GM23338 (cell line): ENCODE measurements around the gene TTC17. TPM values are rescaled to one million over a fixed set of nuclear protein-coding genes. Genes with fewer than 3 reads are reported as not detected.

Experiments used
- ATAC-seq: fragments of 200-7000 bp; cut with Tn5 transposase; 3 replicates; pipeline ENCODE4 v1.9.1; 2020
- DNase-seq: peaks from one replicate; pipeline ENCODE4 v3.0.0-alpha.2; 2015; ENCODE audit warnings: low spot score
- H2AFZ ChIP-seq: fragments of 200-600 bp; sonication (generic); 2 replicates; pipeline ENCODE4 v1.8.0; 2016; ENCODE audit warnings: antibody characterized with exemption, mild to moderate bottlenecking, moderate library complexity
- H3F3A ChIP-seq: fragments of 200-600 bp; sonication (generic); replicated peaks from 2 replicates; pipeline ENCODE4 v1.8.0; 2017; ENCODE audit warnings: antibody characterized with exemption, mixed run types, low read depth
- H3K27ac ChIP-seq: fragments of 200-600 bp; sonication (generic); 2 replicates; pipeline ENCODE4 v1.6.1; 2016; ENCODE audit warnings: low read depth
- H3K27me3 ChIP-seq: fragments of 200-600 bp; sonication (generic); 2 replicates; pipeline ENCODE4 v1.8.0; 2016; ENCODE audit warnings: mild to moderate bottlenecking, mixed run types, moderate library complexity; ENCODE audit not compliant: insufficient read depth
- H3K36me3 ChIP-seq: fragments of 200-600 bp; sonication (generic); 2 replicates; pipeline ENCODE4 v1.8.0; 2016; ENCODE audit warnings: mild to moderate bottlenecking; ENCODE audit not compliant: insufficient read depth
- H3K4me1 ChIP-seq: fragments of 200-600 bp; sonication (generic); 2 replicates; pipeline ENCODE4 v1.8.0; 2016; ENCODE audit warnings: mild to moderate bottlenecking, moderate library complexity; ENCODE audit not compliant: insufficient read depth
- H3K4me2 ChIP-seq: fragments of 200-600 bp; sonication (generic); 2 replicates; pipeline ENCODE4 v1.7.1; 2017; ENCODE audit warnings: mixed run types
- H3K4me3 ChIP-seq: fragments of 200-600 bp; sonication (generic); 2 replicates; pipeline ENCODE4 v1.6.1; 2016; ENCODE audit warnings: mixed run types
- H3K79me2 ChIP-seq: fragments of 200-600 bp; sonication (generic); replicated peaks from 2 replicates; pipeline ENCODE4 v1.8.0; 2017; ENCODE audit warnings: mild to moderate bottlenecking; ENCODE audit not compliant: insufficient read depth
- H3K9me2 ChIP-seq: fragments of 200-600 bp; sonication (generic); 2 replicates; pipeline ENCODE4 v1.8.0; 2017; ENCODE audit not compliant: insufficient read depth
- H4K20me1 ChIP-seq: fragments of 200-600 bp; sonication (generic); replicated peaks from 2 replicates; pipeline ENCODE4 v1.8.0; 2017; ENCODE audit warnings: mild to moderate bottlenecking; ENCODE audit not compliant: insufficient read depth
- H3K27ac Mint-ChIP-seq: 2 replicates; pipeline ENCODE4 v1.8.0; 2020; ENCODE audit warnings: inconsistent platforms, mild to moderate bottlenecking, moderate library complexity, mixed read lengths
- H3K27me3 Mint-ChIP-seq: 3 replicates; pipeline ENCODE4 v1.8.0; 2022; ENCODE audit warnings: low read depth, mild to moderate bottlenecking, moderate library complexity, mixed read lengths, inconsistent platforms; ENCODE audit not compliant: insufficient read depth, poor library complexity
- H3K36me3 Mint-ChIP-seq: 3 replicates; pipeline ENCODE4 v1.8.0; 2021; ENCODE audit warnings: low read depth, mild to moderate bottlenecking, inconsistent platforms, moderate library complexity, mixed read lengths
- H3K4me1 Mint-ChIP-seq: 3 replicates; pipeline ENCODE4 v1.8.0; 2020; ENCODE audit warnings: mild to moderate bottlenecking, inconsistent platforms, mixed read lengths
- H3K4me3 Mint-ChIP-seq: 3 replicates; pipeline ENCODE4 v1.8.0; 2021; ENCODE audit warnings: moderate library complexity, mild to moderate bottlenecking, inconsistent platforms, mixed read lengths
- H3K9me3 Mint-ChIP-seq: 3 replicates; pipeline ENCODE4 v1.8.0; 2020; ENCODE audit warnings: moderate library complexity, mild to moderate bottlenecking, inconsistent platforms, mixed read lengths
- CREB1 ChIP-seq: fragments of 250-450 bp; sonication (Bioruptor Pico); IDR thresholded peaks from 2 replicates; pipeline ENCODE4 v1.5.0; 2020; ENCODE audit warnings: low read depth, mild to moderate bottlenecking, moderate library complexity
- CTCF ChIP-seq, 2 experiments: fragments of 200-600 bp in 1 of 2; sonication (generic) in 1 of 2; conservative IDR thresholded peaks; 2 replicates each; pipeline versions ENCODE4 v1.5.1 to v1.6.1; 2016 to 2017; ENCODE audit warnings: antibody characterized with exemption in 2 of 2, low read depth in 2 of 2, mild to moderate bottlenecking in 2 of 2, moderate library complexity in 1 of 2
- ETS1 ChIP-seq: IDR thresholded peaks from 2 replicates; pipeline ENCODE4 v1.6.1; 2016; ENCODE audit warnings: antibody characterized with exemption
- EZH2 ChIP-seq: fragments of 200-600 bp; sonication (generic); IDR thresholded peaks from one replicate; pipeline ENCODE4 v1.8.0; 2017; ENCODE audit warnings: antibody characterized with exemption, mild to moderate bottlenecking, low read depth; ENCODE audit not compliant: unreplicated experiment
- EZH2phosphoT487 ChIP-seq: fragments of 200-600 bp; sonication (generic); IDR thresholded peaks from one replicate; pipeline ENCODE4 v1.8.1; 2018; ENCODE audit warnings: antibody characterized with exemption; ENCODE audit not compliant: unreplicated experiment
- JUNB ChIP-seq: IDR thresholded peaks from one replicate; pipeline ENCODE4 v1.6.1; 2016; ENCODE audit warnings: antibody characterized with exemption; ENCODE audit not compliant: unreplicated experiment
- NANOG ChIP-seq: IDR thresholded peaks from 2 replicates; pipeline ENCODE4 v1.6.1; 2016; ENCODE audit warnings: antibody characterized with exemption, borderline replicate concordance
- POLR2AphosphoS5 ChIP-seq: IDR thresholded peaks from 2 replicates; pipeline ENCODE4 v1.6.1; 2016; ENCODE audit warnings: antibody characterized with exemption, low read depth
- REST ChIP-seq: IDR thresholded peaks from one replicate; pipeline ENCODE4 v1.6.1; 2018; ENCODE audit warnings: antibody characterized with exemption; ENCODE audit not compliant: unreplicated experiment
- STAT1 ChIP-seq: IDR thresholded peaks from one replicate; pipeline ENCODE4 v1.6.1; 2016; ENCODE audit warnings: antibody characterized with exemption; ENCODE audit not compliant: unreplicated experiment
- ZNF114 ChIP-seq: fragments of 250-450 bp; sonication (Bioruptor Pico); IDR thresholded peaks from 2 replicates; pipeline ENCODE4 v1.5.0; 2020; ENCODE audit warnings: mild to moderate bottlenecking, moderate library complexity
- ZNF331 ChIP-seq: fragments of 250-450 bp; sonication (Bioruptor Pico); IDR thresholded peaks from 2 replicates; pipeline ENCODE4 v1.5.0; 2020; ENCODE audit warnings: low read depth, mild to moderate bottlenecking, moderate library complexity
- polyA plus RNA-seq: library from polyadenylated mRNA; unstranded; fragments of >200 nt; fragmentation: Nextera tagmentation; extraction: Ambion mirVana; gene quantifications from 2 replicates; pipeline ENCODE4 v1.2.1, GENCODE V29; 2016
- total RNA-seq: library from RNA; depleted of rRNA; stranded (reverse); fragments of >200 nt; shearing (Covaris generic); gene quantifications from 2 replicates; pipeline ENCODE4 v1.2.3, GENCODE V29; 2014
- TF ChIP-seq, protein P1 (sequence below): fragments of 250-450 bp; sonication (Bioruptor Pico); IDR thresholded peaks from 2 replicates; pipeline ENCODE4 v1.5.0; 2020; ENCODE audit warnings: mild to moderate bottlenecking, moderate library complexity

The TTC17 gene
- total and polyA plus RNA-seq, 2 experiments from 2014 or later, result 59.3 to 87.9 TPM

DNA sequence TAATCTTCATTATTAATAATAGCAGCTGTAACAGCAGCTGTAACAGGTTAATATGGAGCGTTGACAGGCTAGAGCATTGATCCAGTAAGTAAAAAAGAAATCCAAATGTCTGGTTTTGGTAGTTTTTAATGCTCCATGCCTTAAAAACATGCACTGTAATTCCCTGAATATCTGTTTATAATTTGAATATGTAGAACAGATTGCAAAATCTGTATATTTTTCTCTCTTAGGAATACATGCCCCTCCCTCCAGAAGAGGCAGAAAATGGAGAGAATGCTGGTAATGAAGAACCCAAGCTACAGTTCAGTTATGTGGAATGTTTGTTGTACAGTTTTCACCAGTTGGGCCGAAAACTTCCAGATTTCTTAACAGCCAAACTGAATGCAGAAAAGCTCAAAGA, 30.2 kb upstream of the TTC17 start:
- Histone ChIP-seq H3K4me3 (no peak overlapping the region), H3K4me1 (no peaks in the 10 kb centered on the region), H3F3A (no peaks in the 10 kb centered on the region), H3K27me3 (no peaks in the 10 kb centered on the region), H3K4me2 (no peak overlapping the region), H3K36me3 (peaks cover 67% of the 10 kb centered on the region), H3K27ac (no peak overlapping the region), H3K79me2 (no peaks in the 10 kb centered on the region), H3K9me2 (no peaks in the 10 kb centered on the region), H2AFZ (no peak overlapping the region), H4K20me1 (peaks cover 1% of the 10 kb centered on the region; the same call in 1 of the 2 replicates)
- H3K27me3 Mint-ChIP-seq, result no peaks in the 10 kb centered on the region
- no peak for TF ChIP-seq JUNB
- TF ChIP-seq EZH2phosphoT487, result no peak
- no peak for TF ChIP-seq EZH2
- TF ChIP-seq STAT1, result no peak
- TF ChIP-seq NANOG, result no peak
- no peak for TF ChIP-seq CREB1 (CRISPR knock-in tag)
- TF ChIP-seq ZNF331 (CRISPR knock-in tag), result no peak
- TF ChIP-seq REST, result no peak
- TF ChIP-seq POLR2AphosphoS5, result no peak
- no peak for TF ChIP-seq ETS1
- no peak for TF ChIP-seq CTCF (conservative IDR thresholded peaks at IDR 0.05; ENCODE audit: low read depth in 2 of 2)
- no peak for TF ChIP-seq ZNF114
- TF ChIP-seq, protein P1, sequence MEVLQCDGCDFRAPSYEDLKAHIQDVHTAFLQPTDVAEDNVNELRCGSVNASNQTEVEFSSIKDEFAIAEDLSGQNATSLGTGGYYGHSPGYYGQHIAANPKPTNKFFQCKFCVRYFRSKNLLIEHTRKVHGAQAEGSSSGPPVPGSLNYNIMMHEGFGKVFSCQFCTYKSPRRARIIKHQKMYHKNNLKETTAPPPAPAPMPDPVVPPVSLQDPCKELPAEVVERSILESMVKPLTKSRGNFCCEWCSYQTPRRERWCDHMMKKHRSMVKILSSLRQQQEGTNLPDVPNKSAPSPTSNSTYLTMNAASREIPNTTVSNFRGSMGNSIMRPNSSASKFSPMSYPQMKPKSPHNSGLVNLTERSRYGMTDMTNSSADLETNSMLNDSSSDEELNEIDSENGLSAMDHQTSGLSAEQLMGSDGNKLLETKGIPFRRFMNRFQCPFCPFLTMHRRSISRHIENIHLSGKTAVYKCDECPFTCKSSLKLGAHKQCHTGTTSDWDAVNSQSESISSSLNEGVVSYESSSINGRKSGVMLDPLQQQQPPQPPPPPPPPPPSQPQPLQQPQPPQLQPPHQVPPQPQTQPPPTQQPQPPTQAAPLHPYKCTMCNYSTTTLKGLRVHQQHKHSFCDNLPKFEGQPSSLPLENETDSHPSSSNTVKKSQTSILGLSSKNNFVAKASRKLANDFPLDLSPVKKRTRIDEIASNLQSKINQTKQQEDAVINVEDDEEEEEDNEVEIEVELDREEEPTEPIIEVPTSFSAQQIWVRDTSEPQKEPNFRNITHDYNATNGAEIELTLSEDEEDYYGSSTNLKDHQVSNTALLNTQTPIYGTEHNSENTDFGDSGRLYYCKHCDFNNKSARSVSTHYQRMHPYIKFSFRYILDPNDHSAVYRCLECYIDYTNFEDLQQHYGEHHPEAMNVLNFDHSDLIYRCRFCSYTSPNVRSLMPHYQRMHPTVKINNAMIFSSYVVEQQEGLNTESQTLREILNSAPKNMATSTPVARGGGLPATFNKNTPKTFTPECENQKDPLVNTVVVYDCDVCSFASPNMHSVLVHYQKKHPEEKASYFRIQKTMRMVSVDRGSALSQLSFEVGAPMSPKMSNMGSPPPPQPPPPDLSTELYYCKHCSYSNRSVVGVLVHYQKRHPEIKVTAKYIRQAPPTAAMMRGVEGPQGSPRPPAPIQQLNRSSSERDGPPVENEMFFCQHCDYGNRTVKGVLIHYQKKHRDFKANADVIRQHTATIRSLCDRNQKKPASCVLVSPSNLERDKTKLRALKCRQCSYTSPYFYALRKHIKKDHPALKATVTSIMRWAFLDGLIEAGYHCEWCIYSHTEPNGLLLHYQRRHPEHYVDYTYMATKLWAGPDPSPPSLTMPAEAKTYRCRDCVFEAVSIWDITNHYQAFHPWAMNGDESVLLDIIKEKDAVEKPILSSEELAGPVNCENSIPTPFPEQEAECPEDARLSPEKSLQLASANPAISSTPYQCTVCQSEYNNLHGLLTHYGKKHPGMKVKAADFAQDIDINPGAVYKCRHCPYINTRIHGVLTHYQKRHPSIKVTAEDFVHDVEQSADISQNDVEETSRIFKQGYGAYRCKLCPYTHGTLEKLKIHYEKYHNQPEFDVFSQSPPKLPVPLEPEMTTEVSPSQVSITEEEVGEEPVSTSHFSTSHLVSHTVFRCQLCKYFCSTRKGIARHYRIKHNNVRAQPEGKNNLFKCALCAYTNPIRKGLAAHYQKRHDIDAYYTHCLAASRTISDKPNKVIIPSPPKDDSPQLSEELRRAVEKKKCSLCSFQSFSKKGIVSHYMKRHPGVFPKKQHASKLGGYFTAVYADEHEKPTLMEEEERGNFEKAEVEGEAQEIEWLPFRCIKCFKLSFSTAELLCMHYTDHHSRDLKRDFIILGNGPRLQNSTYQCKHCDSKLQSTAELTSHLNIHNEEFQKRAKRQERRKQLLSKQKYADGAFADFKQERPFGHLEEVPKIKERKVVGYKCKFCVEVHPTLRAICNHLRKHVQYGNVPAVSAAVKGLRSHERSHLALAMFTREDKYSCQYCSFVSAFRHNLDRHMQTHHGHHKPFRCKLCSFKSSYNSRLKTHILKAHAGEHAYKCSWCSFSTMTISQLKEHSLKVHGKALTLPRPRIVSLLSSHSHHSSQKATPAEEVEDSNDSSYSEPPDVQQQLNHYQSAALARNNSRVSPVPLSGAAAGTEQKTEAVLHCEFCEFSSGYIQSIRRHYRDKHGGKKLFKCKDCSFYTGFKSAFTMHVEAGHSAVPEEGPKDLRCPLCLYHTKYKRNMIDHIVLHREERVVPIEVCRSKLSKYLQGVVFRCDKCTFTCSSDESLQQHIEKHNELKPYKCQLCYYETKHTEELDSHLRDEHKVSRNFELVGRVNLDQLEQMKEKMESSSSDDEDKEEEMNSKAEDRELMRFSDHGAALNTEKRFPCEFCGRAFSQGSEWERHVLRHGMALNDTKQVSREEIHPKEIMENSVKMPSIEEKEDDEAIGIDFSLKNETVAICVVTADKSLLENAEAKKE (CRISPR knock-in tag), result no peak
- peaks cover 70% of the 10 kb centered on the region for H3K36me3 Mint-ChIP-seq
- no peak for DNase-seq
- no peak overlapping the region for H3K4me3 Mint-ChIP-seq
- no peak overlapping the region for H3K27ac Mint-ChIP-seq
- H3K9me3 Mint-ChIP-seq, result no peaks in the 10 kb centered on the region
- ATAC-seq, result no peak
- H3K4me1 Mint-ChIP-seq, result no peaks in the 10 kb centered on the region
